Measurements from ENCODE around the gene ZNF532.

- TF ChIP-seq CTCF (IDR thresholded peaks at IDR 0.05), result no peak
- no peak for TF ChIP-seq POLR2A (IDR thresholded peaks at IDR 0.05)
Observed at GRCh38 chr18:58860747-58861231, 3.9 kb upstream of the ZNF532 start.

Data from Peyer's patch (tissue), 4 donors.